Transverse colon (tissue), 4 donors: ENCODE results near the gene DDR2. TPM values are rescaled to one million over a fixed set of nuclear protein-coding genes. Genes with fewer than 3 reads are reported as not detected.

Source experiments
- DNase-seq: peaks from one replicate; pipeline ENCODE4 v3.0.0-alpha.2; 2019
- H3K27ac ChIP-seq, 4 donors: fragments of 200-600 bp; sonication (generic); 2 replicates each; pipeline ENCODE4 v1.5.1; 2016 to 2018; ENCODE audit warnings: inconsistent platforms in 4 of 4
- H3K27me3 ChIP-seq: fragments of 200-600 bp; sonication (generic); 2 replicates; pipeline ENCODE4 v1.5.1; 2017; ENCODE audit warnings: inconsistent platforms
- H3K36me3 ChIP-seq, 4 donors: fragments of 200-600 bp; sonication (generic); 2 replicates each; pipeline ENCODE4 v1.5.1; 2017 to 2019; ENCODE audit warnings: inconsistent platforms in 4 of 4
- H3K4me1 ChIP-seq, 4 donors: fragments of 200-600 bp; sonication (generic); 2 replicates each; pipeline ENCODE4 v1.5.1; 2017 to 2020; ENCODE audit warnings: inconsistent platforms in 4 of 4
- H3K4me3 ChIP-seq, 4 donors: fragments of 200-600 bp; sonication (generic); 1 replicate in 1 of 4; 2 replicates in 3 of 4; pipeline versions ENCODE4 v1.5.1 to v1.6.1; 2017 to 2019; ENCODE audit warnings: inconsistent platforms in 4 of 4
- H3K9me3 ChIP-seq, 2 donors: fragments of 200-600 bp; sonication (generic); 2 replicates each; pipeline ENCODE4 v1.5.1; 2017 to 2019; ENCODE audit warnings: inconsistent platforms in 2 of 2
- CTCF ChIP-seq, 5 experiments: fragments of 200-600 bp in 3 of 5; fragments of 450-650 bp in 2 of 5; sonication (generic) in 3 of 5; IDR thresholded peaks; 1 replicate in 2 of 5; 2 replicates in 3 of 5; pipeline ENCODE4 v1.5.1; 2016 to 2017; ENCODE audit warnings: antibody characterized with exemption in 5 of 5, inconsistent platforms in 3 of 5, mild to moderate bottlenecking in 2 of 5, moderate library complexity in 1 of 5
- EP300 ChIP-seq: sonication (generic); formaldehyde crosslinking; IDR thresholded peaks from one replicate; pipeline ENCODE4 v1.6.1; 2017; ENCODE audit warnings: antibody characterized with exemption, low read depth
- POLR2A ChIP-seq: fragments of 450-650 bp; IDR thresholded peaks from one replicate; pipeline ENCODE4 v1.6.1; 2016; ENCODE audit warnings: antibody characterized with exemption, mild to moderate bottlenecking, moderate library complexity
- POLR2AphosphoS5 ChIP-seq, 3 donors: sonication (generic); formaldehyde crosslinking; IDR thresholded peaks; one replicate each; pipeline ENCODE4 v1.6.1; 2016; ENCODE audit warnings: antibody characterized with exemption in 3 of 3
- WGBS, 2 donors: methylation state at CpG; one replicate each; pipeline ENCODE4 v1.1.5; 2018; ENCODE audit warnings: low coverage in 1 of 2; 5-methylcytosine and 5-hydroxymethylcytosine counted together
- in situ Hi-C, 4 donors: fragments of 200-750 bp; cut with MboI; loops; one replicate each; pipeline versions ENCODE4 v1.15.0 to v1.15.1; 2017; ENCODE audit warnings: low sequenced_read_pairs in 3 of 4, low pct_ligation_motif_present in 1 of 4, low pct_unique_long_range_greater_than_20kb in 1 of 4
- intact Hi-C: fragments of 100-400 bp; cut with DNase I; formaldehyde crosslinking; loops from one replicate; pipeline ENCODE4 v1.15.1; 2023; ENCODE audit warnings: low total_unique reads
- total RNA-seq, 4 donors: library from RNA; depleted of rRNA; stranded (reverse); fragments of >200 nt; gene quantifications; one replicate each; pipeline ENCODE4 v1.1.0, GENCODE V29; 2016

Gene DDR2
- total RNA-seq, 4 donors from 2014 or later = 33.3 to 54.1 (median 42.2) TPM

DNA sequence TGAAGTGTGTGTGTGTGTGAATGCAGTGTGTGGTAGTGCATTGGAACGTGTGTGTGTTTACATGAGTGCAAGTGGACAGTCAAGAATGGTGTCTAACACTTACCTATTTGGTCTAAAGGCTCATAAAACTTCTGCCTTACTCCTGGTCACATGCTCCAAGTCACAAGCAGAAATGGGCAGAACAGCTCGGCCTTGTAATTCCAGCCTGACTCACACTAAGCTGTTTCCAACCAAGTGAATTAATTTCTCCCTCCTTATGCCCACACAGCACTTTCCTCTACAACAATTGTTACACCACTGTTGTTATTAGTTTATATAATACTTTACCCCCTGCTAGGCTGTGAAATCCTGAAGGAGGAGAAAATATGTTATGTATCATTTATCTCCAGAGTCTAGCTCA, 43.8 kb downstream of the DDR2 start:
- in situ Hi-C loops = no loop called here
- intact Hi-C loops = no loop called here
- Histone ChIP-seq H3K27me3 (no peaks in the 10 kb centered on the region), H3K4me1 (peaks cover 3 to 41% (median 10%) of the 10 kb centered on the region in 4 donors), H3K4me3 (no peak overlapping the region), H3K36me3 (no peaks in the 10 kb centered on the region), H3K9me3 (no peaks in the 10 kb centered on the region), H3K27ac (peak overlapping the region; percentile 57 to 78 (median 76))
- no peak for DNase-seq
- 47 to 57% methylated on average over 1 to 2 of the region's 2 CpGs for WGBS, 2 donors
- TF ChIP-seq EP300 (no peak), POLR2AphosphoS5 (IDR thresholded peaks at IDR 0.05) (peak in 1 of 3 donors; percentile 19), CTCF (IDR thresholded peaks at IDR 0.05) (no peak), POLR2A (no peak)

GRCh38 chr1:162676750-162677149, 44.5 kb downstream of the DDR2 start:
- Histone ChIP-seq H3K4me1 (peaks cover 4 to 42% (median 11%) of the 10 kb centered on the region in 4 donors), H3K27me3 (no peaks in the 10 kb centered on the region), H3K36me3 (no peaks in the 10 kb centered on the region), H3K27ac (peak overlapping the region; percentile 57 to 78 (median 76)), H3K4me3 (no peak overlapping the region), H3K9me3 (no peaks in the 10 kb centered on the region)
- TF ChIP-seq EP300 (no peak), CTCF (IDR thresholded peaks at IDR 0.05) (no peak), POLR2A (no peak), POLR2AphosphoS5 (IDR thresholded peaks at IDR 0.05) (no peak)
- no peak for DNase-seq
- in situ Hi-C loops = no loop called here
- WGBS, 2 donors = 68% methylated on average over 7 of the region's 7 CpGs; no CpG with 5 or more reads in 1 of the 2 donors
- intact Hi-C loops = no loop called here

DNA sequence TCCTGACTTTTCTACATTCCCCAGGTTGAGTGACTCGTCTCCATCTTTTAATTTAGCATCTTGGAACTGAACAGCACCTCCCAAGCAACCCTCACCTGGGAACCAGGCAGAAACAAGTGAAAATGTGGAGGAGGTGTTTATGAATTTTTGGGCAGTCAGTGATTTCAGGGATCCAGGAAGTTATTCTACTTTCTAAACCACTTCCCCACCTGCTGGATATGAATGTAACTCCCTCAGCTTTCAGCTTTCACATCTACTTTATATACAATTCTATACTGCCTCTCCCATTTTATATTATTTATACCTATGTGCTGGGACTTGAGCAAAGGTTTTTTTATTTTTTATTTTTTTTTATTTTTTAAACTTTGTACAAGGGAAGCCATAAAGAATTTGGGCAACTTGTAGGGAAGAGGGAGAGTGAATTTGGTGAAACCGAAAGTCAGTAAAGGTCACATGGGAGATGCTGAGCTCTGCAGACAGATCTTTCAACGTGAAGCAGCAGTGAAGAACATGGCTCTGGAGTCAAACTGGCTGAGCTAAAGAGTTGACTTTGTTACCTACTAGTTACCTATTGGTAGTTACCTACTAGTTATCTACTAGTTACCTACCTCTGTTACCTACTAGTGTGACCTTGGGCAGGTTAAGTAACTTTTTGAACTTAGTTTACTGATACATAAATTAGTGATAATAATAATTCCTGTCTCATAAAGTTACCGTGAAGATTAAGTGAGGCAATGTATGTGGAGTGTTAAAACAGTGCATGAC, 45.5 kb downstream of the DDR2 start:
- WGBS, 2 donors = 72 to 80% methylated on average over 4 of the region's 4 CpGs
- no peak for DNase-seq
- Histone ChIP-seq H3K36me3 (no peaks in the 10 kb centered on the region), H3K4me1 (peaks cover 4 to 44% (median 11%) of the 10 kb centered on the region in 4 donors), H3K9me3 (no peaks in the 10 kb centered on the region), H3K4me3 (no peak overlapping the region), H3K27ac (peak overlapping the region; percentile 57 to 78 (median 76)), H3K27me3 (no peaks in the 10 kb centered on the region)
- TF ChIP-seq POLR2AphosphoS5 (IDR thresholded peaks at IDR 0.05) = no peak
- no peak for TF ChIP-seq CTCF (IDR thresholded peaks at IDR 0.05)
- TF ChIP-seq POLR2A = no peak
- TF ChIP-seq EP300 = no peak
- intact Hi-C loops (no loop called here), in situ Hi-C loops (no loop called here)

- TF ChIP-seq EP300 = no peak
- TF ChIP-seq POLR2AphosphoS5 (IDR thresholded peaks at IDR 0.05) = peak in 2 of 3 donors; percentile 30 to 42
- TF ChIP-seq POLR2A = no peak
- 60 to 61% methylated on average over 1 to 4 of the region's 4 CpGs for WGBS, 2 donors
- Histone ChIP-seq H3K4me1 (peaks cover 4 to 44% (median 11%) of the 10 kb centered on the region in 4 donors), H3K27me3 (no peaks in the 10 kb centered on the region), H3K4me3 (no peak overlapping the region), H3K27ac (peak overlapping the region; percentile 57 to 78 (median 76)), H3K9me3 (no peaks in the 10 kb centered on the region), H3K36me3 (no peaks in the 10 kb centered on the region)
- in situ Hi-C loops = no loop called here
- intact Hi-C loops = no loop called here
- no peak for DNase-seq
Measured at GRCh38 chr1:162678439-162678838, 46.2 kb downstream of the DDR2 start.
